OCI-LY3 (cell line): ENCODE results near the gene TBC1D4.
"Not testable (repeated sequence)": the region's sequence is repeated elsewhere in the genome, so short reads cannot be mapped to it uniquely, and the experiment has no call there.

Source experiments
- H2AFZ ChIP-seq: fragments of 200-600, 300-600 bp; shearing (Covaris generic); 2 replicates; pipeline ENCODE4 v1.6.0; 2014; ENCODE audit warnings: antibody characterized with exemption, low read depth, low read length
- H3K27ac ChIP-seq: fragments of 200-600, 300-600 bp; sonication (generic); 2 replicates; pipeline ENCODE4 v1.5.1; 2014; ENCODE audit warnings: mild to moderate bottlenecking, low read length, moderate library complexity, mixed read lengths
- H3K27me3 ChIP-seq: fragments of 200-600, 300-600 bp; sonication (generic); 2 replicates; pipeline ENCODE4 v1.6.1; 2014; ENCODE audit warnings: low read depth, low read length, mixed read lengths
- H3K36me3 ChIP-seq: fragments of 200-600, 300-600 bp; sonication (generic); replicated peaks from 2 replicates; pipeline ENCODE3; 2014; ENCODE audit warnings: low read depth, low read length, mixed read lengths
- H3K4me1 ChIP-seq: fragments of 300-600, 200-600 bp; sonication (generic); 2 replicates; pipeline ENCODE4 v1.6.1; 2014; ENCODE audit warnings: low read length, mixed read lengths
- H3K4me2 ChIP-seq: fragments of 200-600, 300-600 bp; sonication (generic); 2 replicates; pipeline ENCODE4 v1.6.1; 2014; ENCODE audit warnings: low read length, mixed read lengths
- H3K4me3 ChIP-seq: fragments of 300-600, 200-600 bp; sonication (generic); 2 replicates; pipeline ENCODE4 v1.5.1; 2014; ENCODE audit warnings: antibody characterized with exemption, mild to moderate bottlenecking, low read length, moderate library complexity
- H3K79me2 ChIP-seq: fragments of 300-600, 200-600 bp; shearing (Covaris generic); 2 replicates; pipeline ENCODE4 v1.6.1; 2014; ENCODE audit warnings: mild to moderate bottlenecking, low read length, mixed read lengths
- H3K9ac ChIP-seq: fragments of 300-600, 200-600 bp; shearing (Covaris generic); 2 replicates; pipeline ENCODE4 v1.6.0; 2014; ENCODE audit warnings: mild to moderate bottlenecking, low read length, moderate library complexity
- H3K9me3 ChIP-seq: fragments of 200-600, 300-600 bp; shearing (Covaris generic); 2 replicates; pipeline ENCODE4 v1.6.1; 2014; ENCODE audit warnings: low read length, mixed read lengths; ENCODE audit not compliant: insufficient read depth
- H4K20me1 ChIP-seq: fragments of 200-600, 300-600 bp; sonication (generic); 2 replicates; pipeline ENCODE4 v1.6.1; 2016; ENCODE audit warnings: low read length, mixed read lengths; ENCODE audit not compliant: insufficient read depth
- CTCF ChIP-seq: fragments of 200-600, 300-600 bp; sonication (generic); IDR thresholded peaks from 2 replicates; pipeline ENCODE4 v1.5.1; 2014; ENCODE audit warnings: antibody characterized with exemption, low read length, low read depth
- EZH2phosphoT487 ChIP-seq: fragments of 200-600 bp; shearing (Covaris generic); IDR thresholded peaks from 2 replicates; pipeline ENCODE4 v1.6.1; 2018; ENCODE audit warnings: antibody characterized with exemption, mixed run types, low read depth

The TBC1D4 gene

GRCh38 chr13:75443356-75443958, 38.5 kb downstream of the TBC1D4 start:
- Histone ChIP-seq H4K20me1 (no peaks in the 10 kb centered on the region), H3K9me3 (no peaks in the 10 kb centered on the region), H3K4me2 (no peak overlapping the region), H3K4me3 (no peak overlapping the region), H3K4me1 (no peaks in the 10 kb centered on the region), H3K27ac (no peak overlapping the region), H2AFZ (no peak overlapping the region), H3K79me2 (no peaks in the 10 kb centered on the region), H3K9ac (no peak overlapping the region), H3K36me3 (no peaks in the 10 kb centered on the region), H3K27me3 (no peaks in the 10 kb centered on the region)
- TF ChIP-seq EZH2phosphoT487 (no peak), CTCF (no peak)

DNA sequence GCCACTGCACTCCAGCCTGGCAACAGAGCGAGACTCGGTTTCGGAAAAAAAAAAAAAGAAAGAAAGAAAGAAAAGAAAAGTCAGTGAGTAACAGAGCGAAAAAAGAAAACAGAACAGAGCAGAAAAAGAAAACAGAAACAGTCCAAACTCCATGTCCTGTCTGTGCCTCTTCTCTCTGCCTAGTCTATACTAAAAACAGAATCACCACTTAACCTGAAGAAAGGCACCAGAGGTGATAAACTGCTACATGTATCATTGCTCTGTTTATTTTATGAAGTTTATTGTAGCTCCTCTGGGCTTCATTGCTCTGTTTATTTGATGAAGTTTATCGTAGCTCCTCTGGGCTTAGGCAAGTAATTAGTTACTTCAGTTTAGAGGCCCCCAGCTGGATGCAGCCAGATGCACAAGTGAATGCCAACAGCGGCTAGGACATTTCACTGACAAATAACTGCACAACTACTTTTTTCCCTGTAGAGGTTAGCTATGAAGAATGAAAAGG, 39.2 kb downstream of the TBC1D4 start:
- H3K79me2 ChIP-seq = no peaks in the 10 kb centered on the region
- no peaks in the 10 kb centered on the region for H4K20me1 ChIP-seq
- H3K4me1 ChIP-seq = no peaks in the 10 kb centered on the region
- no peak overlapping the region for H3K9ac ChIP-seq
- no peaks in the 10 kb centered on the region for H3K27me3 ChIP-seq
- no peaks in the 10 kb centered on the region for H3K36me3 ChIP-seq
- H2AFZ ChIP-seq = no peak overlapping the region
- no peak overlapping the region for H3K4me2 ChIP-seq
- TF ChIP-seq EZH2phosphoT487 = no peak
- TF ChIP-seq CTCF = no peak
- no peak overlapping the region for H3K4me3 ChIP-seq
- no peak overlapping the region for H3K27ac ChIP-seq
- H3K9me3 ChIP-seq = no peaks in the 10 kb centered on the region

GRCh38 chr13:75440100-75440499, 41.9 kb downstream of the TBC1D4 start:
- H3K27me3 ChIP-seq = no peaks in the 10 kb centered on the region
- no peaks in the 10 kb centered on the region for H3K79me2 ChIP-seq
- H3K27ac ChIP-seq = no peak overlapping the region
- no peaks in the 10 kb centered on the region for H4K20me1 ChIP-seq
- no peak overlapping the region for H3K4me2 ChIP-seq
- no peaks in the 10 kb centered on the region for H3K4me1 ChIP-seq
- H3K9ac ChIP-seq = no peak overlapping the region
- no peaks in the 10 kb centered on the region for H3K9me3 ChIP-seq
- H2AFZ ChIP-seq = no peak overlapping the region
- H3K4me3 ChIP-seq = no peak overlapping the region
- no peaks in the 10 kb centered on the region for H3K36me3 ChIP-seq
- TF ChIP-seq EZH2phosphoT487 (no peak), CTCF (no peak)

- no peak overlapping the region for H3K9ac ChIP-seq
- H3K4me2 ChIP-seq = no peak overlapping the region
- no peaks in the 10 kb centered on the region for H4K20me1 ChIP-seq
- no peak overlapping the region for H3K27ac ChIP-seq
- no peak overlapping the region for H2AFZ ChIP-seq
- TF ChIP-seq EZH2phosphoT487 (no peak), CTCF (no peak)
- H3K9me3 ChIP-seq = no peaks in the 10 kb centered on the region
- no peaks in the 10 kb centered on the region for H3K79me2 ChIP-seq
- no peaks in the 10 kb centered on the region for H3K36me3 ChIP-seq
- H3K4me3 ChIP-seq = no peak overlapping the region
- no peaks in the 10 kb centered on the region for H3K4me1 ChIP-seq
- no peaks in the 10 kb centered on the region for H3K27me3 ChIP-seq
Measured at GRCh38 chr13:75437582-75438318, 44.2 kb downstream of the TBC1D4 start.

GRCh38 chr13:75434126-75434525, 47.8 kb downstream of the TBC1D4 start:
- H3K4me2 ChIP-seq, H3K27ac ChIP-seq, H2AFZ ChIP-seq, H3K9me3 ChIP-seq, H3K36me3 ChIP-seq, H4K20me1 ChIP-seq, H3K4me3 ChIP-seq, H3K27me3 ChIP-seq, H3K79me2 ChIP-seq, H3K9ac ChIP-seq: not testable (repeated sequence)
- H3K4me1 ChIP-seq = peaks cover 33% of the 10 kb centered on the region
